GM21381 (cell line): ENCODE measurements around the gene ARFGAP3.

Source experiments
- ATAC-seq: cut with Tn5 transposase; IDR thresholded peaks from one replicate; pipeline ENCODE4 v1.9.1; 2021; ENCODE audit warnings: mild to moderate bottlenecking, moderate library complexity; ENCODE audit not compliant: unreplicated experiment

The ARFGAP3 gene

GRCh38 chr22:42865536-42865935, 8.5 kb upstream of the ARFGAP3 start:
- ATAC-seq = no peak

GRCh38 chr22:42863349-42863961, 6.4 kb upstream of the ARFGAP3 start:
- ATAC-seq = no peak

GRCh38 chr22:42862045-42862734, 5.1 kb upstream of the ARFGAP3 start:
- no peak for ATAC-seq

GRCh38 chr22:42860968-42861367, 3.9 kb upstream of the ARFGAP3 start:
- ATAC-seq = no peak

DNA sequence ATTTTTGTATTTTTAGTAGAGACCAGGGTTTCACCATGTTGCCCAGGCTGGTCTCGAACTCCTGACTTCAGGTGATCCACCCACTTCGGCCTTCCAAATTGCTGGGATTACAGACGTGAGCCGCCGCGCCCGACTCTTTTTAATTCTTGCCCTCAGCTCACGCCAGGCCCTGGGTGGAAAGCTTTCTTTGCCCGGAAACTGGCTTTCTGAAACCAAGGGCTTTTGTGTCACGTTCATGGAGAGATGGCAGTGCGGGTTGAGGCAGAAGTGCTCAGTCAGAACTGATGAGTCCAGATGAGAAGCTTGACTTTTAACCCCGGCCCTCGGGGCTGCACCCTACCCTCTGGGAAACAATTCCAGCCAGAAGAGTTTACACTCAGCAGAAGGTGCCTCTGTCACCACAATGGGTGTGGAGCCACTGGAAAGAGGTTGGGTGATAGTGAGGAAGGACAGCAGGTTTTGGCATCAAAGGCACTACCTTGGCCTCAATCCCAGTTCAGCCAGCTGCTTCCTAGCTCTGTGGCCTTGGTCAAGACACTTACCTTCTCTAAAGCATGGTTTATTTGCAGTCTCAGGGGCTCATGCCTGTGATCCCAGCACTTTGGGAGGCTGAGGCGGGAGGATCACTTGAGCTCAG, 890 bp upstream of the ARFGAP3 start:
- no peak for ATAC-seq

GRCh38 chr22:42856179-42856864, 751 bp downstream of the ARFGAP3 start:
- ATAC-seq = peak; percentile 22

- ATAC-seq = no peak
Observed at GRCh38 chr22:42855721-42856120, 1.4 kb downstream of the ARFGAP3 start.

- ATAC-seq = no peak
Observed at GRCh38 chr22:42855211-42855610, 1.9 kb downstream of the ARFGAP3 start.

DNA sequence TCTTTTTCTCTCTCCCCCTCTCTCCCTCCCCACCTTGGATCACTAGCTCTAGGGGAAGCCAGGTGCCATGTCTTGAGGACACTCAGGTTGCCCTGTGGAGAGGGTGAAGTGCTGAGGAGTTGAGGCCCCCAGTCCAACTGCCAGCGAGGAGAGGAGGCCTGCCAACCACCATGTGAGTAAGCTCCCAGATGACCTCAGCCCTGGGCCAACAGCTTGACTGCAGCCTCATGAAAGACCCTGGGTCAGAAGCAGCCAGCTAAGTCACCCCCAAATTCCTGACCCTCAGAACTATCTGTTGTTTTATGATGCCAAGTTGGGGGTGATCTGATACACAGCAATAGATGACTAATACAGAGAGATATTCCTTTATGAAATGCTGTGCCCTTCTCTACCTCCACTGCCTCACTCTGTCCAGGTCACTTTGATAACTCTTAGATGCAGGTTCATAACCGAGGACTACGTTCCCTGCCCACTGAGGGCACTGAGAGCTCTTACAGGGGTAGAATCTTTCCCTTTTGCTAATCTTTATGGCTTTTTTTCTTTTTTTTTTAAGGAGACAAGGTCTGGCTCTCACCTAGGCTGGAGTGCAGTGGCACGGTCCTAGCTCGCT, 8.0 kb downstream of the ARFGAP3 start:
- no peak for ATAC-seq

GRCh38 chr22:42847110-42847509, 10.0 kb downstream of the ARFGAP3 start:
- no peak for ATAC-seq

DNA sequence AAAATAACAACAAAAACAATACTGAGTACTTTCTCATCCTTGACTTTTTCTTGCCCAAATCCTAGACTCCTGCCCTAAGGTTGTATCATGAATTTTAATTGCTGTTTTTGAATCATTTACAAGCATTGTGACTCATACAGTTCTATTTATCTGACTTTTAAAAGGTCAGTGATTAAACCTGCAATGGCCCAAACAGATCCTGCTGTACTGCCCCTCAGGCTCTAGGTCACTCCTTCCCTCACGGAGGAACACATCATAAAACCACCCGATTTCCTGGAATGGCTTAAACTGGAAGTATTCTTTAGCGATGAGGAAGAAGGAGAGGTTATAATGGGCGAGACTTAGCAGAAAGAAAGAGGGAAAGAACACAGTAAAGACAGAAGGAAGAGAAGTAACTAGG, 12.3 kb downstream of the ARFGAP3 start:
- no peak for ATAC-seq

DNA sequence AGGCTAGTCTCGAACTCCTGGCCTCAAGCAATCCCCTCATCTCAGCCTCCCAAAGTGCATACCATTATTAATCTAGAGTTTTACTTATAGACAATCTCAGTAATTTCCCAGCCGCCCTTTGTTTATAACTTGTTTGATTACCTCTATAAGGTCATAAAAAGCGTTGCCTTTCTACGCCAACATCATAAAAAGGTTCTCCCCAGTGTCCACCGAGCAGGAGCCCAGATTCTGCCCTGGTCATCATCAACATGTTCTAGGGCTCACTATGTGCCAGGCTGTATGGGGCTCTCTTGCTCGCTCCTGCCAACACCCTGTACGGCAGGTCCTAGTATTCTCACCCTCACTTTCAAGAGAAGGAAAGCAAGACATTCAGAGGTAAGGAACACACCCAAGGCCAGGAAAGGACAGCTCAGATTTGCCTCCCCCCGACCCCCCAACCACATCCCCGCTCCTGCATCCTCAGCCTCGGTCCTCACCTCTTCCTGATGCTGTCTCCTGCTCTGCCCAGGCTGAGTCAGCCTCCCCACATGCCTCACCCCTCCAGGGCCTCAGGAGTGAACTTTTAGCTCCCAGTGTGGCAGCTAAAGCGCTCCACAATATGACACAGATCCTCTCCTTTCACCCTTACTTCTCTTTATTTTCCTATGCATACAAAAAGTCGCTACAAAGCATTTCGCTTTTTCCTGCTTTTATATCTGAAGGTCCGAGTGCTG, 14.3 kb downstream of the ARFGAP3 start:
- no peak for ATAC-seq

DNA sequence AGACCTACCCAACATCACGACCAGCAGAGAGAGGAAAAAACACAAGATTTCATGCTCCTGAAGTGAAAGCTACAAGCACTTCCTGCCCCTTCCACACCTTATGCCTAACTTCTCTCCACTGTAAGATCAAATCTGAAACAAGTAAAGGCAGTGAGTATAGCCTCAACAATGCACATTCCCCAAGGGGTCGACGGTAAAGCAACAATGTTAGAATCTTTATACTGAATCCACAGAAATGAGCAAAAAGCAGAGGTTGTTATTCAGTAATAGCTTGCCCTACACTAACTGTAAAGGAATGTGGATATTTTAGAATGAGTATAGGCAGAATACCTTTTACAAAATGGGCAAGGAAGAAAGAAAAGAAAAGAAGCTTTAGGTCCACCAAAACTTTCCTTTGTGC, 15.6 kb downstream of the ARFGAP3 start:
- no peak for ATAC-seq

GRCh38 chr22:42837556-42837955, 19.5 kb downstream of the ARFGAP3 start:
- no peak for ATAC-seq

DNA sequence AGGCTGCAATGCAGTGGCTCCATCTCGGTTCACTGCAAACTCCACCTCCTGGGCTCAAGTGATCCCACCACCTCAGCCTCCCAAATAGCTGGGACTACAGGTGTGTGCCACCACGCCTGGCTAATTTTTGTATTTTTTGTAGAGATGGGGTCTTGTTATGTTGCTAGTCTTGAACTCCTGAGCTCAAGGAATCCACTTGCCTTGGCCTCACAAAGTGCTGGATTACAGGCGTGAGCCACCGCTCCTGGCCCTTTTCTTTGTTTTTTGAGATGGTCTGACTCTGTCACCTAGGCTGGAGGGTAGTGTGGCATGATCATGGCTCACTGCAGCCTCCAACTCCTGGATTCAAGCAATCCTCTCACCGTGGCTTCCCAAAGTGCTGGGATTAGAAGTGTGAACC, 21.0 kb downstream of the ARFGAP3 start:
- no peak for ATAC-seq

- ATAC-seq = no peak
Observed at GRCh38 chr22:42834177-42834949, 22.7 kb downstream of the ARFGAP3 start.

DNA sequence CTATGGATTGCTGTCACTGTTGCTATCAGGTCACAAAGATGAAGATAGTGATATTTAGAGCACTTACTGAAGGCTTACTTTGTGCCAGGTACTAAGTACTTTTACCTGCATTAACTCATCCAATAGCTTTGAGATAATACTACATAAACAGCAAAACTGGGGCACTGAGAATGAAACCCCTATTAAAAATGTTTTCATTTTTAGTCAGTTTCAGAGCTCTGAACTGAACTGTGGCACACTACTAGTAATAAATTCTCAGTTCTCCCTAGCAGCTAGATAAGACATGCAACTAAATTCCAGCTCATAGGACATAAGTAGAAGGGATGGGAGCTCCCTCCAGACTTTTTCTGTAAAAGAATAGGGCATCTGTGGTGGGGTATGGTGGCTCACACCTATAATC, 24.0 kb downstream of the ARFGAP3 start:
- ATAC-seq = no peak

- no peak for ATAC-seq
Observed at GRCh38 chr22:42831712-42832111, 25.4 kb downstream of the ARFGAP3 start.

GRCh38 chr22:42830161-42830560, 26.9 kb downstream of the ARFGAP3 start:
- ATAC-seq = no peak

GRCh38 chr22:42829302-42829701, 27.8 kb downstream of the ARFGAP3 start:
- no peak for ATAC-seq
